ENCODE measurements around the gene DAG1. TPM values are rescaled to one million over a fixed set of nuclear protein-coding genes. Genes with fewer than 3 reads are reported as not detected.

DAG1 gene
- total and polyA plus RNA-seq, 7 donors = 4.2 to 73.4 (median 42.8) TPM

DNA sequence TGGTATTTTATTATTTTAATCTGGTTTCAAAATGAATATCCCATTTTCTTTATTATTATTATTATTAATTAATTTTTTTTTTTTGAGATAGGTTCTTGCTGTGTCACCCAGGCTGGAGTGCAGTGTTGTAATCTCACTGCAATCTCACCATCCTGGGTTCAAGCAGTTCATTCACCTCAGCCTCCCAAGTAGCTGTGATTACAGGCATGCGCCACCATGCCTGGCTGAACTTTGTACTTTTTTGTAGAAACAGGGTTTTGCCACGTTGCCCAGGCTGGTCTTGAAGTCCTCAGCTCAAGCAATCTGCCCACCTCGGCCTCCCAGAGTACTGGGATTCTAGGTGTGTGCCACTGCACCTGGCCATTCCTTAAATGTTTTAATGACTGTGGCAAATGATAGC is 28.6 kb downstream of the DAG1 start:
- TF ChIP-seq POLR2AphosphoS5 (IDR thresholded peaks at IDR 0.05) (no peak), POLR2A (IDR thresholded peaks at IDR 0.05) (no peak), EP300 (IDR thresholded peaks at IDR 0.05) (no peak), CTCF (IDR thresholded peaks at IDR 0.05) (no peak)
- WGBS, 2 donors = 64 to 85% methylated on average over 3 of the region's 3 CpGs
- no peak for DNase-seq
- Histone ChIP-seq H3K4me1 (peaks cover 0 to 53% (median 45%) of the 10 kb centered on the region in 4 donors), H3K36me3 (peaks cover 0 to 3% (median 0%) of the 10 kb centered on the region in 4 donors), H3K27ac (peak overlapping the region in 2 of 4 donors; percentile 7 to 15), H3K9me3 (no peaks in the 10 kb centered on the region), H3K27me3 (no peaks in the 10 kb centered on the region), H3K4me3 (no peak overlapping the region)
- intact Hi-C loops (cut with DNase I) = no loop called here

- Histone ChIP-seq H3K4me1 (peaks cover 0 to 46% (median 31%) of the 10 kb centered on the region in 4 donors), H3K36me3 (no peaks in the 10 kb centered on the region), H3K4me3 (no peak overlapping the region), H3K27me3 (no peaks in the 10 kb centered on the region), H3K27ac (peak overlapping the region; percentile 62 to 81 (median 70)), H3K9me3 (no peaks in the 10 kb centered on the region)
- 93 to 96% methylated on average over 6 of the region's 6 CpGs for WGBS, 2 donors
- TF ChIP-seq POLR2A (IDR thresholded peaks at IDR 0.05) (no peak), CTCF (IDR thresholded peaks at IDR 0.05) (no peak), POLR2AphosphoS5 (IDR thresholded peaks at IDR 0.05) (no peak)
- DNase-seq = no peak
- intact Hi-C loops (cut with DNase I) = no loop called here
These were observed 30.2 kb downstream of the DAG1 start for GRCh38 chr3:49500205-49500731.

- Histone ChIP-seq H3K27me3 (no peaks in the 10 kb centered on the region), H3K9me3 (no peaks in the 10 kb centered on the region), H3K36me3 (no peaks in the 10 kb centered on the region), H3K4me1 (peaks cover 0 to 42% (median 30%) of the 10 kb centered on the region in 4 donors), H3K4me3 (no peak overlapping the region), H3K27ac (peak overlapping the region; percentile 62 to 81 (median 70))
- 34 to 63% methylated on average over 9 of the region's 9 CpGs for WGBS, 2 donors
- DNase-seq = peak; percentile 89
- intact Hi-C loops (cut with DNase I) = no loop called here
- TF ChIP-seq POLR2AphosphoS5 (IDR thresholded peaks at IDR 0.05) = peak in 3 of 4 donors; percentile 55 to 85 (median 55)
- TF ChIP-seq POLR2A (IDR thresholded peaks at IDR 0.05) = no peak
- peak in 1 of 4 donors; percentile 4 for TF ChIP-seq EP300 (IDR thresholded peaks at IDR 0.05)
- no peak for TF ChIP-seq CTCF (IDR thresholded peaks at IDR 0.05)
These were observed 30.9 kb downstream of the DAG1 start for GRCh38 chr3:49500732-49501609.

- Histone ChIP-seq H3K9me3 (no peaks in the 10 kb centered on the region), H3K4me3 (no peak overlapping the region), H3K4me1 (peaks cover 0 to 45% (median 30%) of the 10 kb centered on the region in 4 donors), H3K27me3 (no peaks in the 10 kb centered on the region), H3K27ac (peak overlapping the region; percentile 62 to 81 (median 70)), H3K36me3 (no peaks in the 10 kb centered on the region)
- intact Hi-C loops (cut with DNase I) = no loop called here
- WGBS, 2 donors = 94 to 98% methylated on average over 2 of the region's 2 CpGs
- no peak for DNase-seq
- TF ChIP-seq POLR2AphosphoS5 (IDR thresholded peaks at IDR 0.05) = no peak
- TF ChIP-seq POLR2A (IDR thresholded peaks at IDR 0.05) = no peak
- no peak for TF ChIP-seq EP300 (IDR thresholded peaks at IDR 0.05)
- TF ChIP-seq CTCF (IDR thresholded peaks at IDR 0.05) = no peak
These were observed 31.8 kb downstream of the DAG1 start for GRCh38 chr3:49501842-49502241.

All from sigmoid colon (tissue), 7 donors.